Adrenal gland (tissue), 5 donors: ENCODE data around the gene PTAR1.

Source experiments
- POLR2A ChIP-seq, 2 donors: fragments of 450-650 bp; IDR thresholded peaks; one replicate each; pipeline ENCODE4 v1.6.1; 2017; ENCODE audit warnings: antibody characterized with exemption in 2 of 2, mild to moderate bottlenecking in 2 of 2, moderate library complexity in 1 of 2
- TF ChIP-seq, protein P1 (sequence below), 6 experiments: fragments of 450-650 bp in 4 of 6; fragments of 200-600 bp in 2 of 6; sonication (generic) in 1 of 6; IDR thresholded peaks; 1 replicate in 5 of 6; 2 replicates in 1 of 6; pipeline versions ENCODE4 v1.5.1 to v1.8.0; 2016 to 2021; ENCODE audit warnings: antibody characterized with exemption in 6 of 6, mild to moderate bottlenecking in 2 of 6, moderate library complexity in 1 of 6
- donor health status: DM: no; HTN: no; CAD: no.

DNA sequence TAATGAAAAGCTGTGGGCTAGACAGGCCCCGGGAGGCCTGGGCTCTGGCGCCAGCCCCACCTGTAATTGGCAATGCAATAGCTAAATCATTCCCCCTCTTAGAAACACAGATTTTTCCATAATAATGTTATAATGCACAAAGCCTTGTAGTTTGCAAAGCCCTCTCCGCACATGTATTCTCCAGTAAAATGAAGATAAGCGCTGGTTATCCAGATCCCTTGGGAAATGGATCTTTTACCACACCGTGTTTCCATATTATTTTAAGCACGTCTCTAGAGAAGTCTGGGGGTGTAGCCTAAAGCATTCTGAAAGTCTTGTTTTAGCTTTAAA, 86.5 kb downstream of the PTAR1 start:
- TF ChIP-seq, protein P1, sequence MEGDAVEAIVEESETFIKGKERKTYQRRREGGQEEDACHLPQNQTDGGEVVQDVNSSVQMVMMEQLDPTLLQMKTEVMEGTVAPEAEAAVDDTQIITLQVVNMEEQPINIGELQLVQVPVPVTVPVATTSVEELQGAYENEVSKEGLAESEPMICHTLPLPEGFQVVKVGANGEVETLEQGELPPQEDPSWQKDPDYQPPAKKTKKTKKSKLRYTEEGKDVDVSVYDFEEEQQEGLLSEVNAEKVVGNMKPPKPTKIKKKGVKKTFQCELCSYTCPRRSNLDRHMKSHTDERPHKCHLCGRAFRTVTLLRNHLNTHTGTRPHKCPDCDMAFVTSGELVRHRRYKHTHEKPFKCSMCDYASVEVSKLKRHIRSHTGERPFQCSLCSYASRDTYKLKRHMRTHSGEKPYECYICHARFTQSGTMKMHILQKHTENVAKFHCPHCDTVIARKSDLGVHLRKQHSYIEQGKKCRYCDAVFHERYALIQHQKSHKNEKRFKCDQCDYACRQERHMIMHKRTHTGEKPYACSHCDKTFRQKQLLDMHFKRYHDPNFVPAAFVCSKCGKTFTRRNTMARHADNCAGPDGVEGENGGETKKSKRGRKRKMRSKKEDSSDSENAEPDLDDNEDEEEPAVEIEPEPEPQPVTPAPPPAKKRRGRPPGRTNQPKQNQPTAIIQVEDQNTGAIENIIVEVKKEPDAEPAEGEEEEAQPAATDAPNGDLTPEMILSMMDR (IDR thresholded peaks at IDR 0.05) = no peak
- TF ChIP-seq POLR2A (IDR thresholded peaks at IDR 0.05) = no peak
